Measurements from ENCODE around the gene RBM4B. TPM values are rescaled to one million over a fixed set of nuclear protein-coding genes. Genes with fewer than 3 reads are reported as not detected.
A peak's percentile ranks its signal among the peaks of the same experiment; 100 is the strongest.

RBM4B gene
- polyA plus RNA-seq, 4 donors = 63.3 to 81.4 (median 63.9) TPM

- no peak for DNase-seq (ENCODE audit: low read depth in 4 of 4, low spot score in 3 of 4)
Measured at GRCh38 chr11:66617155-66617834, 60.4 kb downstream of the RBM4B start.

- peak; percentile 98 to 99 (median 99) for DNase-seq (ENCODE audit: low read depth in 4 of 4, low spot score in 3 of 4)
Measured at GRCh38 chr11:66616379-66617154, 61.1 kb downstream of the RBM4B start, which contains the start of gene RBM14. RBM14 (plus strand) TSS chr11:66616630; CDS start chr11:66616721, 91 bp downstream.

Other genes starting within 250 kb of the RBM4B start
- 10 to 100 TPM; 56.8 to 82.2 (median 72.2) TPM for gene MRPL11, start 239.0 kb downstream of the RBM4B start, polyA plus RNA-seq (ENCODE audit: insufficient read length in 4 of 4)
- 1 to 10 TPM; 4.8 to 6.9 (median 6.1) TPM for gene PELI3, start 211.0 kb downstream of the RBM4B start, polyA plus RNA-seq (ENCODE audit: insufficient read length in 4 of 4)
- gene DPP3, start 197.5 kb downstream of the RBM4B start, polyA plus RNA-seq (ENCODE audit: insufficient read length in 4 of 4) = 10 to 100 TPM in 3 of 4 donors, 1 to 10 TPM in 1; 7.7 to 22.6 (median 20.6) TPM
- 10 to 100 TPM; 36.5 to 96.9 (median 70.8) TPM for gene BBS1, start 167.3 kb downstream of the RBM4B start, polyA plus RNA-seq (ENCODE audit: insufficient read length in 4 of 4)
- 1 to 10 TPM; 5.9 to 9.8 (median 7.5) TPM for gene ZDHHC24, start 131.8 kb downstream of the RBM4B start, polyA plus RNA-seq (ENCODE audit: insufficient read length in 4 of 4)
- gene ACTN3, start 131.0 kb downstream of the RBM4B start, polyA plus RNA-seq (ENCODE audit: insufficient read length in 4 of 4) = under 1 TPM; 0.27 to 0.52 (median 0.48) TPM
- gene CTSF, start 109.3 kb downstream of the RBM4B start, polyA plus RNA-seq (ENCODE audit: insufficient read length in 4 of 4) = 100 to 1,000 TPM in 3 of 4 donors, 10 to 100 TPM in 1; 93.0 to 112 (median 104) TPM
- under 1 TPM; 0.23 to 0.50 (median 0.28) TPM for gene CCDC87, start 84.8 kb downstream of the RBM4B start, polyA plus RNA-seq (ENCODE audit: insufficient read length in 4 of 4)
- 10 to 100 TPM; 41.5 to 77.0 (median 48.4) TPM for gene CCS, start 84.7 kb downstream of the RBM4B start, polyA plus RNA-seq (ENCODE audit: insufficient read length in 4 of 4)
- gene RBM14, start 61.3 kb downstream of the RBM4B start, polyA plus RNA-seq (ENCODE audit: insufficient read length in 4 of 4) = 10 to 100 TPM; 50.9 to 94.3 (median 64.1) TPM
- 100 to 1,000 TPM; 173 to 257 (median 252) TPM for gene RBM4, start 39.2 kb downstream of the RBM4B start, polyA plus RNA-seq (ENCODE audit: insufficient read length in 4 of 4)
- 10 to 100 TPM in 3 of 4 donors, 1 to 10 TPM in 1; 9.2 to 75.2 (median 50.7) TPM for gene SPTBN2, start 51.3 kb upstream of the RBM4B start, polyA plus RNA-seq (ENCODE audit: insufficient read length in 4 of 4)
- gene RCE1, start 165.6 kb upstream of the RBM4B start, polyA plus RNA-seq (ENCODE audit: insufficient read length in 4 of 4) = 10 to 100 TPM; 18.9 to 36.5 (median 21.2) TPM
- 10 to 100 TPM in 3 of 4 donors, 1 to 10 TPM in 1; 9.1 to 28.0 (median 12.7) TPM for gene LRFN4, start 179.2 kb upstream of the RBM4B start, polyA plus RNA-seq (ENCODE audit: insufficient read length in 4 of 4)

All from left renal pelvis (tissue), 4 donors.